Tibial nerve (tissue), 4 donors: ENCODE data around the gene AMZ2. TPM values are rescaled to one million over a fixed set of nuclear protein-coding genes. Genes with fewer than 3 reads are reported as not detected.
"Not testable (repeated sequence)": the region's sequence is repeated elsewhere in the genome, so short reads cannot be mapped to it uniquely, and the experiment has no call there.

Source experiments
- DNase-seq, 2 donors: peaks; one replicate each; pipeline ENCODE4 v3.0.0-alpha.2; 2019; ENCODE audit warnings: low spot score in 2 of 2
- H3K27ac ChIP-seq, 4 donors: fragments of 200-600 bp; sonication (generic) in 3 of 4; one replicate each; pipeline ENCODE4 v1.5.1; 2017 to 2019; ENCODE audit warnings: mild to moderate bottlenecking in 1 of 4
- H3K27me3 ChIP-seq, 2 donors: fragments of 200-600 bp; sonication (generic) in 1 of 2; one replicate each; pipeline versions ENCODE4 v1.5.1 to v1.6.0; 2017 to 2019
- H3K36me3 ChIP-seq, 3 donors: fragments of 200-600 bp; sonication (generic); one replicate each; pipeline ENCODE4 v1.5.1; 2018 to 2019
- H3K4me1 ChIP-seq, 4 donors: fragments of 200-600 bp; sonication (generic) in 3 of 4; one replicate each; pipeline ENCODE4 v1.5.1; 2017 to 2019
- H3K4me3 ChIP-seq, 4 donors: fragments of 200-600 bp; sonication (generic) in 3 of 4; one replicate each; pipeline ENCODE4 v1.5.1; 2017 to 2019; ENCODE audit warnings: mild to moderate bottlenecking in 1 of 4, moderate library complexity in 1 of 4
- H3K9me3 ChIP-seq, 4 donors: fragments of 200-600 bp; sonication (generic) in 3 of 4; one replicate each; pipeline ENCODE4 v1.5.1; 2017 to 2019
- CTCF ChIP-seq, 5 experiments: fragments of 200-600 bp in 3 of 5; fragments of 450-650 bp in 2 of 5; sonication (generic) in 3 of 5; IDR thresholded peaks; one replicate each; pipeline ENCODE4 v1.5.1; 2016 to 2019; ENCODE audit warnings: antibody characterized with exemption in 5 of 5, mild to moderate bottlenecking in 3 of 5, moderate library complexity in 2 of 5
- EP300 ChIP-seq, 2 donors: sonication (generic); formaldehyde crosslinking; IDR thresholded peaks; one replicate each; pipeline ENCODE4 v1.6.1; 2017; ENCODE audit warnings: antibody characterized with exemption in 2 of 2, mild to moderate bottlenecking in 1 of 2
- POLR2A ChIP-seq, 2 donors: fragments of 450-650 bp; IDR thresholded peaks; one replicate each; pipeline ENCODE4 v1.6.1; 2017; ENCODE audit warnings: antibody characterized with exemption in 2 of 2, mild to moderate bottlenecking in 2 of 2, moderate library complexity in 2 of 2
- WGBS, 2 donors: methylation state at CpG; one replicate each; pipeline ENCODE4 v1.1.5; 2018; 5-methylcytosine and 5-hydroxymethylcytosine counted together
- total RNA-seq, 4 donors: library from RNA; depleted of rRNA; stranded (reverse); fragments of >200 nt; gene quantifications; one replicate each; pipeline ENCODE4 v1.1.0, GENCODE V29; 2016

Gene AMZ2
- total RNA-seq, 4 donors from 2014 or later, result 27.6 to 38.2 (median 31.7) TPM

DNA sequence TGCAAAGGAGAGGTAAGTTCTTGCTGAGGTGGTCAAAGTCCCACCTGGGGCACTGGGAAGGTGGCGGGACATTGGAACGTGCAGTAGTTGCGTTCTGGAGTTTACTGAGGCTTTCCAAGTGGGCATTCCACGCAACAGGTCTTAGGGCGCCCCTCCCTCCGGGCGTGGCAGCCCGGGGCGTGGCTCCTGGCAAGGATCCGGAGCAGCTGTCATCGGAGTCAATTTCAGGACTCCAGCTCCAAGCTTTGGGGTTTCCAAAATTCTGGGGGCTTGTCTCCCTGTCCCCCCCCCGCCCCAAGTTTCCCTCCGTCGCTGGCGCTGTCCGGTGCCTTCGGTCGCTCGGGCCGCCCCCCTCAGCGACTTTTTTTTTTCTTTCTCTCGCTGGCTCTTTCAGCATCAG is 43.1 kb upstream of the AMZ2 start:
- TF ChIP-seq EP300 (IDR thresholded peaks at IDR 0.05) (no peak), POLR2A (IDR thresholded peaks at IDR 0.05) (no peak), CTCF (IDR thresholded peaks at IDR 0.05) (no peak)
- peaks cover 0 to 15% of the 10 kb centered on the region in 2 donors for H3K27me3 ChIP-seq
- peaks cover 0 to 34% (median 13%) of the 10 kb centered on the region in 4 donors for H3K4me1 ChIP-seq
- DNase-seq, result no peak
- WGBS, 2 donors, result 3 to 8% methylated on average over 21 to 22 of the region's 22 CpGs
- H3K27ac ChIP-seq, result peak overlapping the region; percentile 80 to 97 (median 93)
- H3K9me3 ChIP-seq, result no peaks in the 10 kb centered on the region
- peak overlapping the region; percentile 73 to 92 (median 81) for H3K4me3 ChIP-seq
- peaks cover 0 to 7% (median 0%) of the 10 kb centered on the region in 3 donors for H3K36me3 ChIP-seq

- Histone ChIP-seq H3K27me3 (peaks cover 0 to 9% of the 10 kb centered on the region in 2 donors), H3K4me1 (peaks cover 0 to 28% (median 8%) of the 10 kb centered on the region in 4 donors), H3K27ac (peak overlapping the region; percentile 80 to 97 (median 93)), H3K9me3 (no peaks in the 10 kb centered on the region), H3K4me3 (peak overlapping the region; percentile 73 to 92 (median 81)), H3K36me3 (peaks cover 0 to 12% (median 0%) of the 10 kb centered on the region in 3 donors)
- peak; percentile 36 to 97 for TF ChIP-seq EP300 (IDR thresholded peaks at IDR 0.05)
- TF ChIP-seq POLR2A (IDR thresholded peaks at IDR 0.05), result peak; percentile 80 to 84
- TF ChIP-seq CTCF (IDR thresholded peaks at IDR 0.05), result peak; percentile 96 to 98 (median 97)
- WGBS, 2 donors, result 0 to 1% methylated on average over 25 to 39 of the region's 71 CpGs
- DNase-seq, result peak; percentile 89 to 93
Observed at GRCh38 chr17:68205251-68205807, 42.5 kb upstream of the AMZ2 start.

DNA sequence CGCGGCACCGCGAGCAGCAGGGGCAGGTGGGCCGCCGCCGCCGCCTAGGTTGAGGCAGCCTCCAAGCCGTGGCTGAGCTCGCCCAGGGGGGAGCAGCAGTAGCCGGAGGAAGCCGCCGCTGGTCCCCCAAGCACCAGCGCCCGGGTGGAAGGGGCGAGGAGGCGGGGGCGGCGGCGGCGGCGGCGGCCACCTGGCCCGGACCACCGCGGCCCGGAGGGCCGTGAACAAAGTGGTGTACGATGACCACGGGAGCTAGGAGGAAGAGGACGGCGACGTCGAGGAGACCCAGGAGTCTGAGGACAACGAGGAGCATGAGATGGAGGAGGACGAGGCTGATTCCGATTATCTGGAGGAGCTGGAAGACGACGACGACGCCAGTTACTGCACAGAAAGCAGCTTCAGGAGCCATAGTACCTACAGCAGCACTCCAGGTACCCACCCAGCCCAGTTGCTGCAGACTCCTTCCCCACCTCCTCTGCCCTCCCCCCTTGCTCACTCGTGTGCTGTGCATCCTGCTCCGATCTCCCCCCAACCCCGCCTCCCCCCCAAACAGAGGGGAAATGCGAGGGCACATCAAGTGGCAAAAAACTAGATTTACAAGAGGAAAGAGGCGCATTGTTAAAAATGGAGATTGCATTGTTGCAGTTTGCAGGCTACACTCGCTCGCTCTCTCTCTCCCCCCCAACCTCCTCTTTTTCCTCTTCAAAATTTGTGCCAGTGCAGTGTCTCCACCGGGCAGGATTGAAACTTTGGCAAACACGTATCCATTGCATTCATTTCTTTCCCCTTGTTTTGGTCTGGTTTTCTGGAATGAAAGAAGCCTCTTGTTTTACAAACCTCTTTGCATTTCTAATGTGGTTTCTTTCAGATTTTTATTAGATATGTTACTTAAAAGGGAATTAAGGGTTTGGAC is 41.8 kb upstream of the AMZ2 start:
- DNase-seq, result no peak
- H3K36me3 ChIP-seq, result peaks cover 0 to 19% (median 0%) of the 10 kb centered on the region in 3 donors
- WGBS, 2 donors, result 1% methylated on average over 29 to 44 of the region's 50 CpGs

GRCh38 chr17:68207651-68208253 is 40.1 kb upstream of the AMZ2 start:
- TF ChIP-seq EP300 (IDR thresholded peaks at IDR 0.05) (no peak), CTCF (IDR thresholded peaks at IDR 0.05) (no peak), POLR2A (IDR thresholded peaks at IDR 0.05) (no peak)
- Histone ChIP-seq H3K4me1 (peaks cover 0 to 21% (median 6%) of the 10 kb centered on the region in 4 donors), H3K9me3 (no peaks in the 10 kb centered on the region), H3K36me3 (peaks cover 0 to 20% (median 0%) of the 10 kb centered on the region in 3 donors), H3K27ac (peak overlapping the region in 3 of 4 donors; percentile 73 to 97 (median 91)), H3K4me3 (peak overlapping the region in 3 of 4 donors; percentile 10 to 92 (median 18)), H3K27me3 (no peaks in the 10 kb centered on the region)
- 89% methylated on average over 17 to 34 of the region's 37 CpGs for WGBS, 2 donors
- peak in 1 of 2 donors; percentile 2 for DNase-seq

More for the DNA sequence above, 41.8 kb upstream of the AMZ2 start:
- H3K4me1 ChIP-seq, result peaks cover 0 to 21% (median 5%) of the 10 kb centered on the region in 4 donors
- TF ChIP-seq EP300 (IDR thresholded peaks at IDR 0.05) (no peak), POLR2A (IDR thresholded peaks at IDR 0.05) (no peak), CTCF (IDR thresholded peaks at IDR 0.05) (no peak)
- peaks cover 0 to 4% of the 10 kb centered on the region in 2 donors for H3K27me3 ChIP-seq
- peak overlapping the region; percentile 73 to 92 (median 81) for H3K4me3 ChIP-seq
- no peaks in the 10 kb centered on the region for H3K9me3 ChIP-seq
- H3K27ac ChIP-seq, result peak overlapping the region; percentile 80 to 97 (median 93)

- peak in 1 of 2 donors; percentile 3 for DNase-seq
- WGBS, 2 donors, result 93 to 97% methylated on average over 19 of the region's 19 CpGs
- H3K27me3 ChIP-seq, H3K9me3 ChIP-seq, H3K4me3 ChIP-seq: not testable (repeated sequence)
- Histone ChIP-seq H3K36me3 (peaks cover 0 to 20% (median 0%) of the 10 kb centered on the region in 3 donors), H3K27ac (peak overlapping the region in 1 of 4 donors; percentile 97), H3K4me1 (peaks cover 0 to 21% (median 6%) of the 10 kb centered on the region in 4 donors)
Observed at GRCh38 chr17:68208651-68209050, 39.2 kb upstream of the AMZ2 start.

- peaks cover 0 to 21% (median 9%) of the 10 kb centered on the region in 4 donors for H3K4me1 ChIP-seq
- not testable (repeated sequence) for DNase-seq, H3K27ac ChIP-seq, H3K9me3 ChIP-seq, H3K27me3 ChIP-seq, H3K4me3 ChIP-seq
- H3K36me3 ChIP-seq, result peaks cover 0 to 20% (median 0%) of the 10 kb centered on the region in 3 donors
- WGBS, 2 donors, result 94 to 98% methylated on average over 13 of the region's 13 CpGs
Observed at GRCh38 chr17:68209191-68209900, 38.5 kb upstream of the AMZ2 start.
